A549 (cell line): Measurements from ENCODE around the gene ROR1.

Experiments
- NR3C1 ChIP-seq: fragments of >200 bp; sonication (Bioruptor Twin); formaldehyde crosslinking; IDR thresholded peaks from 3 replicates; pipeline ENCODE4 v1.6.1; 2017
- POLR2A ChIP-seq: IDR thresholded peaks from 2 replicates; pipeline ENCODE4 v1.6.1; 2012; ENCODE audit warnings: mild to moderate bottlenecking, low read length
- RCOR1 ChIP-seq: fragments of 150-350 bp; IDR thresholded peaks from 2 replicates; pipeline ENCODE4 v1.6.1; 2014; ENCODE audit warnings: antibody characterized with exemption, low read length, low read depth

- TF ChIP-seq NR3C1 = no peak
- no peak for TF ChIP-seq RCOR1
- no peak for TF ChIP-seq POLR2A
Measured at GRCh38 chr1:63859480-63860275, 85.9 kb downstream of the ROR1 start.
